Midbrain (tissue), 1 donor: ENCODE measurements around the gene SH3PXD2B.
"Not testable (repeated sequence)": the region's sequence is repeated elsewhere in the genome, so short reads cannot be mapped to it uniquely, and the experiment has no call there.

Experiments used
- DNase-seq: peaks from one replicate; lab custom pipeline; 2025; lab: John Stamatoyannopoulos, UW

The SH3PXD2B gene

GRCh38 chr5:172485511-172486202 is 31.3 kb upstream of the SH3PXD2B start:
- no peak for DNase-seq

GRCh38 chr5:172484664-172485063 is 30.3 kb upstream of the SH3PXD2B start:
- DNase-seq: no peak

GRCh38 chr5:172482156-172483020 is 28.1 kb upstream of the SH3PXD2B start:
- no peak for DNase-seq

- no peak for DNase-seq
Measured at GRCh38 chr5:172481011-172481800, 26.9 kb upstream of the SH3PXD2B start.

GRCh38 chr5:172479784-172480115 is 25.4 kb upstream of the SH3PXD2B start:
- no peak for DNase-seq

- peak; percentile 91 for DNase-seq
Measured at GRCh38 chr5:172479034-172479783, 24.9 kb upstream of the SH3PXD2B start.

GRCh38 chr5:172478695-172479033 is 24.3 kb upstream of the SH3PXD2B start:
- DNase-seq: not testable (repeated sequence)

GRCh38 chr5:172478256-172478655 is 23.9 kb upstream of the SH3PXD2B start:
- DNase-seq: no peak

GRCh38 chr5:172477466-172477865 is 23.1 kb upstream of the SH3PXD2B start:
- DNase-seq: no peak

- DNase-seq: no peak
Measured at GRCh38 chr5:172474293-172474692, 20.0 kb upstream of the SH3PXD2B start.

- DNase-seq: no peak
Measured at GRCh38 chr5:172473427-172473826, 19.1 kb upstream of the SH3PXD2B start.

- DNase-seq: no peak
Measured at GRCh38 chr5:172469697-172470096, 15.4 kb upstream of the SH3PXD2B start.

- DNase-seq: no peak
Measured at GRCh38 chr5:172466062-172466461, 11.7 kb upstream of the SH3PXD2B start.

- DNase-seq: peak; percentile 61
Measured at GRCh38 chr5:172463031-172463430, 8.7 kb upstream of the SH3PXD2B start.

- no peak for DNase-seq
Measured at GRCh38 chr5:172459783-172460165, 5.4 kb upstream of the SH3PXD2B start.

- DNase-seq: no peak
Measured at GRCh38 chr5:172458976-172459782, 4.9 kb upstream of the SH3PXD2B start.

GRCh38 chr5:172456076-172456722 is 1.9 kb upstream of the SH3PXD2B start:
- no peak for DNase-seq

- no peak for DNase-seq
Measured at GRCh38 chr5:172455511-172456061, 1.3 kb upstream of the SH3PXD2B start.

- no peak for DNase-seq
Measured at GRCh38 chr5:172455087-172455381, 709 bp upstream of the SH3PXD2B start.

GRCh38 chr5:172453986-172454357 is 353 bp downstream of the SH3PXD2B start:
- peak; percentile 27 for DNase-seq
